ENCODE measurements around the gene PBX1. TPM values are rescaled to one million over a fixed set of nuclear protein-coding genes. Genes with fewer than 3 reads are reported as not detected.

PBX1 gene
- total RNA-seq: 26.6 and 120 TPM in 2 replicates

GRCh38 chr1:164558461-164559341 is at the start of gene PBX1:
TSS of gene PBX1 (plus strand) at chr1:164559184.

